HEK293T (cell line): ENCODE results near the gene TTC22.

ENCODE experiments used
- BHLHE40 ChIP-seq: fragments of 450-650 bp; IDR thresholded peaks from 2 replicates; pipeline ENCODE4 v1.6.1; 2016; ENCODE audit warnings: mild to moderate bottlenecking, moderate library complexity, borderline replicate concordance
- FOXA1 ChIP-seq: fragments of 450-650 bp; IDR thresholded peaks from 2 replicates; pipeline ENCODE4 v1.6.1; 2016; ENCODE audit warnings: mild to moderate bottlenecking
- FOXM1 ChIP-seq: fragments of 450-650 bp; IDR thresholded peaks from 2 replicates; pipeline ENCODE4 v1.6.1; 2017; ENCODE audit warnings: mild to moderate bottlenecking, borderline replicate concordance
- HDGF ChIP-seq: fragments of 450-650 bp; IDR thresholded peaks from 2 replicates; pipeline ENCODE4 v1.6.1; 2017; ENCODE audit warnings: antibody characterized with exemption, borderline replicate concordance
- SP1 ChIP-seq: fragments of 450-650 bp; IDR thresholded peaks from 2 replicates; pipeline ENCODE4 v1.6.1; 2017
- SUZ12 ChIP-seq: fragments of 450-650 bp; IDR thresholded peaks from 2 replicates; pipeline ENCODE4 v1.6.1; 2016; ENCODE audit warnings: mild to moderate bottlenecking
- TARDBP ChIP-seq: fragments of 450-650 bp; IDR thresholded peaks from 2 replicates; pipeline ENCODE4 v1.6.1; 2016
- ZNF384 ChIP-seq: fragments of 450-650 bp; IDR thresholded peaks from 2 replicates; pipeline ENCODE4 v1.6.1; 2016
- TF ChIP-seq, protein P1 (sequence below): fragments of 450-650 bp; IDR thresholded peaks from 2 replicates; pipeline ENCODE4 v1.6.1; 2016

DNA sequence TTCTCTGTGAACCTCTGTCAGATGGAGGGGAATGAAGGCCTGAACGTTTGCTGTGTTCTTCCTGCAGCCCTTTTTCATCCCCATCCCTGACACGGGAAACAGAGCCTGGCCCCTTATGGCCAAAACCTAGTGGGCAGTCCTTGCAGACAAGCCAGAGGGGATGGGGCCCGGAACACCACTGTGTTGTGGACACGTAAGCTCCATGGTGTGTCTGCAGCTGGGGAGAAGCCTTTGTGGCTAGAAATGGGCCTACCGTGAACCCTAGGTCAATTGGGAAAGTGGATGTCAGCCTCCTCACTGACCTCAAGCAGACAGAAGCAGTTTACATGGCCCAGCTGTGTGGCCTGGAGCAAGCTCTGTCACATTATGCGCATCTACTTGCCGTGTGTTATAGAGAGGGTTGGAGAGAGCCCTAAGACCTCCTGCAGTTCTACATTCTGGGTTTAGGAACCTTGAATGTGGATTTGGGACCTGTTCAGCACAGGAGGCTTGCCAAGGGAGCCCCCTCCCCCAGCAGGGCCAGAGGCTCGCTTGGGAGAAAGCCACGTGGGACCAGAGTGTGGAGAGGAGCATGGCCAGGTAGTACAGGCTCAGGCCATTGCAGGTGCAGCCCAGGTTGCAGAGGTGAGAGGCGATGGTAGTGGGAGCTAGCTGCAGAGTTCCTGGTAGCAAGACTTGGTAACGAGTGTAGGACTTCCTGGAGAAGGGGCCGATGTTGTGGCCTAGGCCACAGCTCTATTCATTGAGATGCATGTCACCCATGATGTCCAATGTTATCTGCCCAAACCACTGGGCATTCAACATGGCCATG, 57.5 kb downstream of the TTC22 start:
- no peak for TF ChIP-seq HDGF
- TF ChIP-seq TARDBP, result no peak
- TF ChIP-seq BHLHE40, result no peak
- no peak for TF ChIP-seq FOXM1
- no peak for TF ChIP-seq SUZ12
- TF ChIP-seq, protein P1, sequence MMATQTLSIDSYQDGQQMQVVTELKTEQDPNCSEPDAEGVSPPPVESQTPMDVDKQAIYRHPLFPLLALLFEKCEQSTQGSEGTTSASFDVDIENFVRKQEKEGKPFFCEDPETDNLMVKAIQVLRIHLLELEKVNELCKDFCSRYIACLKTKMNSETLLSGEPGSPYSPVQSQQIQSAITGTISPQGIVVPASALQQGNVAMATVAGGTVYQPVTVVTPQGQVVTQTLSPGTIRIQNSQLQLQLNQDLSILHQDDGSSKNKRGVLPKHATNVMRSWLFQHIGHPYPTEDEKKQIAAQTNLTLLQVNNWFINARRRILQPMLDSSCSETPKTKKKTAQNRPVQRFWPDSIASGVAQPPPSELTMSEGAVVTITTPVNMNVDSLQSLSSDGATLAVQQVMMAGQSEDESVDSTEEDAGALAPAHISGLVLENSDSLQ, result no peak
- no peak for TF ChIP-seq SP1
- no peak for TF ChIP-seq ZNF384
- no peak for TF ChIP-seq FOXA1
